Testis (tissue), 3 donors: Measurements from ENCODE around the gene ZSCAN4. TPM values are rescaled to one million over a fixed set of nuclear protein-coding genes. Genes with fewer than 3 reads are reported as not detected.

ENCODE experiments used
- DNase-seq: peaks from one replicate; pipeline ENCODE4 v3.0.0-alpha.2; 2019
- H3K27ac ChIP-seq, 2 donors: fragments of 200-600 bp; sonication (generic); one replicate each; pipeline ENCODE4 v1.5.1; 2019
- H3K27me3 ChIP-seq: fragments of 200-600 bp; sonication (generic); one replicate; pipeline ENCODE4 v1.5.1; 2019
- H3K36me3 ChIP-seq: fragments of 200-600 bp; sonication (generic); one replicate; pipeline ENCODE4 v1.5.1; 2017; ENCODE audit warnings: low read depth; ENCODE audit errors: missing control alignments
- H3K4me1 ChIP-seq: fragments of 200-600 bp; sonication (generic); one replicate; pipeline ENCODE4 v1.5.1; 2019
- H3K4me3 ChIP-seq, 2 donors: fragments of 200-600 bp; sonication (generic); one replicate each; pipeline ENCODE4 v1.5.1; 2017 to 2019
- H3K9me3 ChIP-seq: fragments of 200-600 bp; sonication (generic); one replicate; pipeline ENCODE4 v1.5.1; 2017
- POLR2A ChIP-seq: fragments of 450-650 bp; IDR thresholded peaks from one replicate; pipeline ENCODE4 v1.6.1; 2017; ENCODE audit warnings: antibody characterized with exemption, mild to moderate bottlenecking, moderate library complexity
- WGBS, 2 donors: methylation state at CpG; one replicate each; pipeline ENCODE4 v1.1.5; 2018; 5-methylcytosine and 5-hydroxymethylcytosine counted together
- intact Hi-C: fragments of 100-400 bp; cut with DNase I; formaldehyde crosslinking; loops from one replicate; pipeline ENCODE4 v1.15.1; 2023; ENCODE audit warnings: low total_unique reads
- polyA plus RNA-seq: library from polyadenylated mRNA; stranded (reverse); fragments of 350-450 nt; fragmentation: Illumina TruSeq; extraction: RNeasy Lipid Tissue Mini Kit (QIAGEN cat#74804); gene quantifications from one replicate; pipeline ENCODE4 v1.2.3, GENCODE V29; 2014; ENCODE audit warnings: low read depth, low replicate concordance; ENCODE audit not compliant: insufficient read depth
- total RNA-seq, 2 donors: library from RNA; depleted of rRNA; stranded (reverse); fragments of >200 nt; gene quantifications; one replicate each; pipeline ENCODE4 v1.2.3, GENCODE V29; 2016
- TF ChIP-seq, protein P1 (sequence below), 3 experiments: fragments of 450-650 bp in 2 of 3; fragments of 200-600 bp in 1 of 3; sonication (generic) in 1 of 3; IDR thresholded peaks; one replicate each; pipeline ENCODE4 v1.5.1; 2016 to 2019; ENCODE audit warnings: antibody characterized with exemption in 3 of 3, mild to moderate bottlenecking in 2 of 3, moderate library complexity in 1 of 3

ZSCAN4 gene
- total and polyA plus RNA-seq, 3 donors from 2014 or later, result 0.12 to 0.26 (median 0.24) TPM

- H3K27me3 ChIP-seq, result no peaks in the 10 kb centered on the region
- peaks cover 8% of the 10 kb centered on the region for H3K4me1 ChIP-seq
- no peaks in the 10 kb centered on the region for H3K9me3 ChIP-seq
- intact Hi-C loops, result no loop called here
- no peak for DNase-seq
- TF ChIP-seq, protein P1, sequence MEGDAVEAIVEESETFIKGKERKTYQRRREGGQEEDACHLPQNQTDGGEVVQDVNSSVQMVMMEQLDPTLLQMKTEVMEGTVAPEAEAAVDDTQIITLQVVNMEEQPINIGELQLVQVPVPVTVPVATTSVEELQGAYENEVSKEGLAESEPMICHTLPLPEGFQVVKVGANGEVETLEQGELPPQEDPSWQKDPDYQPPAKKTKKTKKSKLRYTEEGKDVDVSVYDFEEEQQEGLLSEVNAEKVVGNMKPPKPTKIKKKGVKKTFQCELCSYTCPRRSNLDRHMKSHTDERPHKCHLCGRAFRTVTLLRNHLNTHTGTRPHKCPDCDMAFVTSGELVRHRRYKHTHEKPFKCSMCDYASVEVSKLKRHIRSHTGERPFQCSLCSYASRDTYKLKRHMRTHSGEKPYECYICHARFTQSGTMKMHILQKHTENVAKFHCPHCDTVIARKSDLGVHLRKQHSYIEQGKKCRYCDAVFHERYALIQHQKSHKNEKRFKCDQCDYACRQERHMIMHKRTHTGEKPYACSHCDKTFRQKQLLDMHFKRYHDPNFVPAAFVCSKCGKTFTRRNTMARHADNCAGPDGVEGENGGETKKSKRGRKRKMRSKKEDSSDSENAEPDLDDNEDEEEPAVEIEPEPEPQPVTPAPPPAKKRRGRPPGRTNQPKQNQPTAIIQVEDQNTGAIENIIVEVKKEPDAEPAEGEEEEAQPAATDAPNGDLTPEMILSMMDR (IDR thresholded peaks at IDR 0.05), result no peak
- H3K36me3 ChIP-seq, result no peaks in the 10 kb centered on the region
- no peak overlapping the region for H3K4me3 ChIP-seq
- H3K27ac ChIP-seq, result no peak overlapping the region
- 97 to 98% methylated on average over 6 of the region's 6 CpGs for WGBS, 2 donors
Observed at GRCh38 chr19:57688011-57688763, 19.5 kb downstream of the ZSCAN4 start.

DNA sequence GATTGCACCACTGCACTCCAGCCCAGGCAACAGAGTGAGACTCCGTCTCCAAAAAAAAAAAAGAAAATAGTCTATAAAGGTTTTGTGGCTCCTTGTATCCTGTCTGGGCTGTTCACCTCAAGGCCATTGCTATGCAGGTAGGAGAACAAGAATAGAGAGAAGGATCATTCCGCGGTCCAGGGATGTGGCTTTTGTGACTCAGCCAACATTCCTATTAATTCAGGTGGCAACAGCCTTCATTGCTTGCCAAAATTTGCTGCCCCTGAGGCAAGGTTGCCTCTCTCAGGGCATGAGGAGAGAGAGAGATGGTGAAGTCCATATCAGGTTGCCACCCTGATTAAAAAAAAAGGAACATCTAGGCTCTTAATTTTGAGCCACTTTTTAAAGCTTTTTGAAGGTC, 21.0 kb downstream of the ZSCAN4 start:
- TF ChIP-seq POLR2A, result no peak
- TF ChIP-seq, protein P1 (IDR thresholded peaks at IDR 0.05), result no peak
- H3K36me3 ChIP-seq, result no peaks in the 10 kb centered on the region
- H3K4me3 ChIP-seq, result no peak overlapping the region
- H3K4me1 ChIP-seq, result peaks cover 3% of the 10 kb centered on the region
- H3K9me3 ChIP-seq, result no peaks in the 10 kb centered on the region
- no peaks in the 10 kb centered on the region for H3K27me3 ChIP-seq
- no peak for DNase-seq
- WGBS, 2 donors, result 94 to 98% methylated on average over 3 of the region's 3 CpGs
- no peak overlapping the region for H3K27ac ChIP-seq
- intact Hi-C loops, result no loop called here

DNA sequence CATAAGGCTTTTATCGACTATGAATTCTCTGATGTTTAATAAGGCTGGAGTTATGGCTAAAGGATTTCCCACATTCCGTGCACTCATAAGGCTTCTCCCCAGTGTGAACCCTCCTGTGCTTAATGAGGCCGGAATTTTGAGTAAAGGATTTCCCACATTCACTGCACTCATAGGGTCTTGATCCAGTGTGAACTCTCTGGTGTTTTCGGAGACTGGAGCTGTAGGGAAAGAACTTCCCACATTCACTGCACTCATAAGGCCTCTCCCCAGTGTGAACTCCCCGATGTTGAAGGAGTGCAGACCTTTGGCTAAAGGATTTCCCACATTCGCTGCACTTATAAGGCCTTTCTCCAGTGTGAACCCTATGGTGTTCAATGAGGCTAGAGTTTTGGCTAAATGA, 32.9 kb downstream of the ZSCAN4 start:
- no peak for TF ChIP-seq POLR2A
- TF ChIP-seq, protein P1 (IDR thresholded peaks at IDR 0.05), result no peak
- no peak for DNase-seq
- no peaks in the 10 kb centered on the region for H3K9me3 ChIP-seq
- no peak overlapping the region for H3K4me3 ChIP-seq
- intact Hi-C loops, result no loop called here
- H3K4me1 ChIP-seq, result no peaks in the 10 kb centered on the region
- H3K27ac ChIP-seq, result no peak overlapping the region
- 91 to 96% methylated on average over 6 of the region's 6 CpGs for WGBS, 2 donors
- no peaks in the 10 kb centered on the region for H3K36me3 ChIP-seq
- no peaks in the 10 kb centered on the region for H3K27me3 ChIP-seq

DNA sequence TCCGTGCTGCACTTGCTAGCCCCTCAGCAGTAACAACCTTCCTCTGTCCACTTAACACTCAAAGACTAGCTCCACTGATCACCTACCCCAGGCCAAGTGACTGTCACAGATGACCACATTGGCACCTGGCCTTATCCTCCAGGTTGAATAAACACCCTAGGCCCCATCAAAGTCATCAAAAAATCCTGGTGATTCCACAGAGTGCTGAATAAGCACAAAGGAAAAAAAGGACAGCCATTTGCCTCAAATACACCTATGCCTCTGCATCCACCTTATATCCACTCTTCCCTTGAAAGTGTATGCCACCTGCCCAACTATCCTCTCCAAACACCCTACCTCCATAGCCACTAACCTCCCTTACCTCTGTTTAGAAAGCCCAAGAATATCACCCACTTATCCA, 37.6 kb downstream of the ZSCAN4 start:
- intact Hi-C loops, result no loop called here
- Histone ChIP-seq H3K4me3 (no peak overlapping the region), H3K36me3 (no peaks in the 10 kb centered on the region), H3K4me1 (no peaks in the 10 kb centered on the region), H3K9me3 (no peaks in the 10 kb centered on the region), H3K27ac (no peak overlapping the region), H3K27me3 (no peaks in the 10 kb centered on the region)
- no peak for DNase-seq
- 95 to 100% methylated on average over 1 of the region's 1 CpG for WGBS, 2 donors
- TF ChIP-seq, protein P1 (IDR thresholded peaks at IDR 0.05), result no peak
- no peak for TF ChIP-seq POLR2A
